RWPE2 (cell line): Measurements from ENCODE around the gene PTX4.
A peak's percentile ranks its signal among the peaks of the same experiment; 100 is the strongest.

Experiments used
- ATAC-seq: fragments of 200-7000 bp; cut with Tn5 transposase; 3 replicates; pipeline ENCODE4 v1.9.1; 2021; ENCODE audit warnings: low read depth
- DNase-seq: peaks from one replicate; pipeline ENCODE4 v3.0.0-alpha.2; 2020; ENCODE audit warnings: low spot score
- H3K27ac ChIP-seq: fragments of 450-650 bp; 2 replicates; pipeline ENCODE4 v1.5.1; 2017; ENCODE audit warnings: mild to moderate bottlenecking; ENCODE audit not compliant: poor library complexity, severe bottlenecking
- H3K27me3 ChIP-seq: fragments of 250-450 bp; sonication (Bioruptor Pico); 2 replicates; pipeline ENCODE4 v1.5.1; 2021; ENCODE audit warnings: mild to moderate bottlenecking, moderate library complexity; ENCODE audit not compliant: insufficient read depth, poor library complexity, severe bottlenecking
- H3K36me3 ChIP-seq: fragments of 250-450 bp; sonication (Bioruptor Pico); 2 replicates; pipeline ENCODE4 v1.5.1; 2020; ENCODE audit warnings: low read depth, mild to moderate bottlenecking, moderate library complexity
- H3K4me1 ChIP-seq: fragments of 250-450 bp; sonication (Bioruptor Pico); 2 replicates; pipeline ENCODE4 v1.5.1; 2021; ENCODE audit warnings: mild to moderate bottlenecking, moderate library complexity; ENCODE audit not compliant: insufficient read depth, poor library complexity, severe bottlenecking
- H3K4me3 ChIP-seq: fragments of 250-450 bp; sonication (Bioruptor Pico); 2 replicates; pipeline ENCODE4 v1.5.1; 2021; ENCODE audit warnings: mild to moderate bottlenecking, moderate library complexity; ENCODE audit not compliant: severe bottlenecking
- H3K9me3 ChIP-seq: fragments of 250-450 bp; sonication (Bioruptor Pico); 2 replicates; pipeline ENCODE4 v1.5.1; 2021; ENCODE audit warnings: mild to moderate bottlenecking, moderate library complexity; ENCODE audit not compliant: severe bottlenecking
- TF ChIP-seq, protein P1 (sequence below): fragments of 450-650 bp; IDR thresholded peaks from one replicate; pipeline ENCODE4 v1.5.1; 2017; ENCODE audit warnings: mild to moderate bottlenecking, moderate library complexity; ENCODE audit not compliant: poor library complexity, severe bottlenecking

PTX4 gene

DNA sequence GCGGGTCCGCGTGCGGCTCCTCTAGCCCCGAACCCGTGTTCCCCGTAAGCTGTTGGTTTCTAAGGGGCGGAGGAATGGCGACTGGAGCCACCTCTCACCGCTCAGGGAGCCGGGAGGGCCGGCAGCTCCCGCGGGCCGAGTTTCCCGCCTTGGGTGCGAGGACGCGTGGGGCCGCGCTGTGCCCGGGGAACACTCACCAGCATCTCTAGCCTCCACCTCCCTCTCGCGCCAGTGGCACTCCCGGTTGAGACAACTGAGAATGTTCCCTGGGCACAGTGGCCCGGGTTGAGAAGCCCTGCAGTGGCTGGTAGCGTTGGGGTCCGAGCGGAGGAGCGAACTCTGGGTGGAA, 5.0 kb upstream of the PTX4 start:
- peak overlapping the region; percentile 63 for H3K4me3 ChIP-seq
- H3K9me3 ChIP-seq = no peaks in the 10 kb centered on the region
- H3K36me3 ChIP-seq = peaks cover 34% of the 10 kb centered on the region
- ATAC-seq (peak; percentile 35), DNase-seq (no peak)
- no peaks in the 10 kb centered on the region for H3K27me3 ChIP-seq
- H3K4me1 ChIP-seq = peaks cover 5% of the 10 kb centered on the region
- H3K27ac ChIP-seq = peak overlapping the region; percentile 33
- TF ChIP-seq, protein P1, sequence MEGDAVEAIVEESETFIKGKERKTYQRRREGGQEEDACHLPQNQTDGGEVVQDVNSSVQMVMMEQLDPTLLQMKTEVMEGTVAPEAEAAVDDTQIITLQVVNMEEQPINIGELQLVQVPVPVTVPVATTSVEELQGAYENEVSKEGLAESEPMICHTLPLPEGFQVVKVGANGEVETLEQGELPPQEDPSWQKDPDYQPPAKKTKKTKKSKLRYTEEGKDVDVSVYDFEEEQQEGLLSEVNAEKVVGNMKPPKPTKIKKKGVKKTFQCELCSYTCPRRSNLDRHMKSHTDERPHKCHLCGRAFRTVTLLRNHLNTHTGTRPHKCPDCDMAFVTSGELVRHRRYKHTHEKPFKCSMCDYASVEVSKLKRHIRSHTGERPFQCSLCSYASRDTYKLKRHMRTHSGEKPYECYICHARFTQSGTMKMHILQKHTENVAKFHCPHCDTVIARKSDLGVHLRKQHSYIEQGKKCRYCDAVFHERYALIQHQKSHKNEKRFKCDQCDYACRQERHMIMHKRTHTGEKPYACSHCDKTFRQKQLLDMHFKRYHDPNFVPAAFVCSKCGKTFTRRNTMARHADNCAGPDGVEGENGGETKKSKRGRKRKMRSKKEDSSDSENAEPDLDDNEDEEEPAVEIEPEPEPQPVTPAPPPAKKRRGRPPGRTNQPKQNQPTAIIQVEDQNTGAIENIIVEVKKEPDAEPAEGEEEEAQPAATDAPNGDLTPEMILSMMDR = no peak

DNA sequence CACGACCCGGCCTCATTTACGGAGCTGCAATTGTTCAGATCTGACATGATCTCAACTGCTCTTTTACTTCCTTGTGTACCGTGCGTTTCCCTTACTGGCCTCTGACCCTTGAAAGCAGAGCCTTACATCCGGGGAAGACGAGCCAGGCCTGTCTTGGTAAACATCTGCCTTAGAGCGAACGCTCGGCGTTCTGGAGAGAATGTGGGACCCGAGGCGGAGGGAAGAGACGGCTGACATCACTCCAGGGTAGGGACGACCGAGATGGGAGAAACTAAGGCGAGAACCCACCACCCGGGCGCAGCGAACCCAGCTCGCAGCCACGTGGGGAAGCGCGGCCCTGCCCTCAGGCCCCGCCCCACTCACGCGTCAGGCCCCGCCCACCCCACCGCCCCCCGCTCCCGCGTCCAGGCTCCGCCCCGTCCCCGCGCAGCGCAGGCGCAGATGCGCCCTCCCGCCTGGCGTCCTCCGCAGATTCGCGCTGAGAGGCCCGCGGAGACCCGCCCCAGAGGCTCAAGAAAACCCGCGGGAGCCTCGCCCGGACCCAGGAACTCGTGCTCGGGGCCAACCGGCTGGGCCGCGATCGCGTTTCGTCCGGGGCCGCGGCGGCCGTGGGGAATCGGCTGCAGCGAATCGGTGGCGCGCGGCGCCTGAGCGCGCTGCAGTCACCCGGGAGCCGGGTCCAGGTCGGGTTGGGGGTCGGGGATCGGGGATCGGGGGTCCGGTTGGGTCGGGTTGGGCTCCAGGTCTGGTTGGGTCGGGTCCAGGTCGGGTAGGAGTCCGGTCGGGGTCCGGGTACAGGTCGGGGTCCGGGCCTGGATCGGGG, 4.4 kb upstream of the PTX4 start, which contains the start of gene TELO2:
TELO2 (plus strand) TSS at position 438 of the 823 bp plus-strand sequence. CDS start 922 bp downstream, outside the sequence.
- no peaks in the 10 kb centered on the region for H3K9me3 ChIP-seq
- H3K4me1 ChIP-seq = peaks cover 5% of the 10 kb centered on the region
- H3K27ac ChIP-seq = peak within 1 kb of the TSS; percentile 33
- H3K36me3 ChIP-seq = peaks cover 29% of the 10 kb centered on the region
- TF ChIP-seq, protein P1 = no peak
- peak within 1 kb of the TSS; percentile 63 for H3K4me3 ChIP-seq
- ATAC-seq (peak; percentile 65), DNase-seq (peak; percentile 71)
- no peaks in the 10 kb centered on the region for H3K27me3 ChIP-seq

- H3K4me3 ChIP-seq = peak overlapping the region; percentile 63
- no peaks in the 10 kb centered on the region for H3K27me3 ChIP-seq
- peaks cover 5% of the 10 kb centered on the region for H3K4me1 ChIP-seq
- no peak for DNase-seq
- peaks cover 23% of the 10 kb centered on the region for H3K36me3 ChIP-seq
- no peak for ATAC-seq
- H3K9me3 ChIP-seq = no peaks in the 10 kb centered on the region
- H3K27ac ChIP-seq = peak overlapping the region; percentile 33
- TF ChIP-seq, protein P1 = no peak
Observed at GRCh38 chr16:1492082-1492922, 3.6 kb upstream of the PTX4 start.

GRCh38 chr16:1491327-1491726, 2.6 kb upstream of the PTX4 start:
- DNase-seq (no peak), ATAC-seq (no peak)
- H3K27me3 ChIP-seq = no peaks in the 10 kb centered on the region
- H3K27ac ChIP-seq = no peak overlapping the region
- no peak overlapping the region for H3K4me3 ChIP-seq
- peaks cover 5% of the 10 kb centered on the region for H3K4me1 ChIP-seq
- peaks cover 18% of the 10 kb centered on the region for H3K36me3 ChIP-seq
- no peaks in the 10 kb centered on the region for H3K9me3 ChIP-seq
- TF ChIP-seq, protein P1 = no peak
